Left lung (tissue), 10 donors: ENCODE results near the gene ZDHHC13. TPM values are rescaled to one million over a fixed set of nuclear protein-coding genes. Genes with fewer than 3 reads are reported as not detected.

Experiments used
- ATAC-seq: fragments of 200-7000 bp; cut with Tn5 transposase; one replicate; pipeline ENCODE4 v1.9.1; 2020; ENCODE audit warnings: moderate library complexity
- DNase-seq, 4 donors: peaks; one replicate each; pipeline ENCODE4 v3.0.0-alpha.2; 2013 to 2020
- H3K27ac ChIP-seq, 2 donors: fragments of 200-600 bp; sonication (generic) in 1 of 2; one replicate each; pipeline versions ENCODE4 v1.5.0 to v1.8.0; 2020 to 2021
- H3K27me3 ChIP-seq, 2 donors: fragments of 200-600 bp; sonication (generic) in 1 of 2; one replicate each; pipeline versions ENCODE4 v1.5.0 to v1.8.0; 2020 to 2021
- H3K36me3 ChIP-seq, 2 donors: fragments of 200-600 bp; sonication (generic) in 1 of 2; one replicate each; pipeline versions ENCODE4 v1.5.0 to v1.8.0; 2020 to 2021
- H3K4me1 ChIP-seq, 2 donors: fragments of 200-600 bp; one replicate each; pipeline ENCODE4 v1.8.0; 2021
- H3K4me3 ChIP-seq, 2 donors: fragments of 200-600 bp; sonication (generic) in 1 of 2; one replicate each; pipeline versions ENCODE4 v1.5.0 to v1.8.0; 2020 to 2021; ENCODE audit warnings: mild to moderate bottlenecking in 1 of 2
- H3K9me3 ChIP-seq, 2 donors: fragments of 200-600 bp; sonication (generic) in 1 of 2; one replicate each; pipeline versions ENCODE4 v1.5.0 to v1.8.0; 2020 to 2021
- CTCF ChIP-seq, 2 donors: fragments of 200-600 bp; sonication (generic) in 1 of 2; IDR thresholded peaks; one replicate each; pipeline versions ENCODE4 v1.5.0 to v1.8.0; 2021; ENCODE audit warnings: antibody characterized with exemption in 2 of 2
- intact Hi-C, 2 donors: fragments of 100-400 bp; cut with DNase I; formaldehyde crosslinking; loops; one replicate each; pipeline versions ENCODE4 v1.11.2 to v1.14.2; 2022
- polyA plus RNA-seq, 6 donors: library from polyadenylated mRNA; unstranded; fragments of 120-200 nt; gene quantifications; one replicate each; pipeline ENCODE4 v1.2.1, GENCODE V29; 2013; ENCODE audit not compliant: insufficient read length in 6 of 6
- total RNA-seq, 2 donors: library from RNA; stranded (reverse); fragmentation: NEBNext Ultra II Directional; extraction: Animal tissue kit (Norgen Biotek cat#: 25700); gene quantifications; one replicate each; pipeline ENCODE4 v1.2.1, GENCODE V29; 2021
- donor health status: DM: no; HTN: yes; CAD: no.
- donor health status: DM: no; HTN: no; CAD: no.

ZDHHC13 gene
- total and polyA plus RNA-seq, 8 donors, result 13.7 to 37.9 (median 25.0) TPM

- DNase-seq (no peak), ATAC-seq (no peak)
- no peaks in the 10 kb centered on the region for H3K27me3 ChIP-seq
- no peak for TF ChIP-seq CTCF (IDR thresholded peaks at IDR 0.05)
- intact Hi-C loops, result no loop called here
- no peak overlapping the region for H3K27ac ChIP-seq
- no peak overlapping the region for H3K4me3 ChIP-seq
- H3K36me3 ChIP-seq, result peaks cover 0 to 64% of the 10 kb centered on the region in 2 donors
- no peaks in the 10 kb centered on the region for H3K4me1 ChIP-seq
- no peaks in the 10 kb centered on the region for H3K9me3 ChIP-seq
Observed at GRCh38 chr11:19163617-19164016, 46.6 kb downstream of the ZDHHC13 start.

GRCh38 chr11:19164230-19164855 lies 47.4 kb downstream of the ZDHHC13 start:
- ATAC-seq, result no peak
- DNase-seq, result no peak
- Histone ChIP-seq H3K9me3 (no peaks in the 10 kb centered on the region), H3K4me1 (no peaks in the 10 kb centered on the region), H3K27ac (no peak overlapping the region), H3K36me3 (peaks cover 0 to 65% of the 10 kb centered on the region in 2 donors), H3K27me3 (no peaks in the 10 kb centered on the region), H3K4me3 (no peak overlapping the region)
- intact Hi-C loops, result no loop called here
- no peak for TF ChIP-seq CTCF (IDR thresholded peaks at IDR 0.05)

- no peak for TF ChIP-seq CTCF (IDR thresholded peaks at IDR 0.05)
- no peaks in the 10 kb centered on the region for H3K27me3 ChIP-seq
- H3K9me3 ChIP-seq, result no peaks in the 10 kb centered on the region
- H3K4me1 ChIP-seq, result no peaks in the 10 kb centered on the region
- ATAC-seq, result no peak
- peaks cover 0 to 65% of the 10 kb centered on the region in 2 donors for H3K36me3 ChIP-seq
- no peak overlapping the region for H3K4me3 ChIP-seq
- DNase-seq, result no peak
- intact Hi-C loops, result no loop called here
- no peak overlapping the region for H3K27ac ChIP-seq
Observed at GRCh38 chr11:19164881-19165280, 47.9 kb downstream of the ZDHHC13 start.

GRCh38 chr11:19168090-19168489 lies 51.1 kb downstream of the ZDHHC13 start:
- ATAC-seq, result no peak
- H3K27me3 ChIP-seq, result no peaks in the 10 kb centered on the region
- H3K4me1 ChIP-seq, result no peaks in the 10 kb centered on the region
- no peak for TF ChIP-seq CTCF (IDR thresholded peaks at IDR 0.05)
- DNase-seq, result no peak
- intact Hi-C loops, result no loop called here
- H3K9me3 ChIP-seq, result no peaks in the 10 kb centered on the region
- H3K27ac ChIP-seq, result no peak overlapping the region
- no peak overlapping the region for H3K4me3 ChIP-seq
- H3K36me3 ChIP-seq, result peaks cover 0 to 85% of the 10 kb centered on the region in 2 donors

GRCh38 chr11:19173004-19173689 lies 56.2 kb downstream of the ZDHHC13 start:
- no peak overlapping the region for H3K4me3 ChIP-seq
- H3K9me3 ChIP-seq, result no peaks in the 10 kb centered on the region
- no peaks in the 10 kb centered on the region for H3K27me3 ChIP-seq
- DNase-seq (no peak), ATAC-seq (no peak)
- TF ChIP-seq CTCF (IDR thresholded peaks at IDR 0.05), result no peak
- intact Hi-C loops, result no loop called here
- no peaks in the 10 kb centered on the region for H3K4me1 ChIP-seq
- H3K27ac ChIP-seq, result no peak overlapping the region
- peaks cover 0 to 81% of the 10 kb centered on the region in 2 donors for H3K36me3 ChIP-seq
